NCI-H2227 (cell line): ENCODE results near the gene WDR35.

Source experiments
- DNase-seq: peaks from one replicate; lab custom pipeline; 2025; ENCODE audit not compliant: unreplicated experiment; lab: John Stamatoyannopoulos, UW

WDR35 gene

GRCh38 chr2:20011276-20012031 is 21.5 kb upstream of the WDR35 start:
- DNase-seq: no peak

- DNase-seq: no peak
Measured at GRCh38 chr2:20008703-20009102, 18.8 kb upstream of the WDR35 start.

- DNase-seq: no peak
Measured at GRCh38 chr2:20005891-20006470, 16.1 kb upstream of the WDR35 start.

- DNase-seq: no peak
Measured at GRCh38 chr2:20005067-20005627, 15.2 kb upstream of the WDR35 start.

- no peak for DNase-seq
Measured at GRCh38 chr2:20001361-20001863, 11.5 kb upstream of the WDR35 start.

- DNase-seq: no peak
Measured at GRCh38 chr2:19993731-19994130, 3.8 kb upstream of the WDR35 start.

- no peak for DNase-seq
Measured at GRCh38 chr2:19991895-19992294, 2.0 kb upstream of the WDR35 start.

- DNase-seq: no peak
Measured at GRCh38 chr2:19990416-19990728, 467 bp upstream of the WDR35 start.

GRCh38 chr2:19989342-19989666 is 601 bp downstream of the WDR35 start:
- DNase-seq: no peak

GRCh38 chr2:19988600-19988999 is 1.3 kb downstream of the WDR35 start:
- DNase-seq: no peak

GRCh38 chr2:19987936-19988335 is 2.0 kb downstream of the WDR35 start:
- no peak for DNase-seq

- DNase-seq: no peak
Measured at GRCh38 chr2:19982268-19982667, 7.6 kb downstream of the WDR35 start.

- DNase-seq: no peak
Measured at GRCh38 chr2:19979932-19980331, 10.0 kb downstream of the WDR35 start.

- no peak for DNase-seq
Measured at GRCh38 chr2:19973466-19973865, 16.4 kb downstream of the WDR35 start.

- DNase-seq: no peak
Measured at GRCh38 chr2:19971691-19972090, 18.2 kb downstream of the WDR35 start.

- no peak for DNase-seq
Measured at GRCh38 chr2:19963386-19963785, 26.5 kb downstream of the WDR35 start.

- peak; percentile 73 for DNase-seq
Measured at GRCh38 chr2:19955544-19956422, 34.1 kb downstream of the WDR35 start.

GRCh38 chr2:19949071-19949470 is 40.8 kb downstream of the WDR35 start:
- DNase-seq: no peak

- DNase-seq: no peak
Measured at GRCh38 chr2:19947184-19947940, 42.5 kb downstream of the WDR35 start.

- DNase-seq: no peak
Measured at GRCh38 chr2:19944205-19944845, 45.6 kb downstream of the WDR35 start.
